WTC11 (cell line): ENCODE measurements around the gene PGAP3.

Experiments
- ATF2 ChIP-seq: sonication (generic); formaldehyde crosslinking; IDR thresholded peaks from 2 replicates; pipeline ENCODE4 v1.8.1; 2022; ENCODE audit warnings: low read depth, missing genetic modification reagents, borderline replicate concordance
- CTCF ChIP-seq: fragments of 200-600 bp; IDR thresholded peaks from 2 replicates; pipeline ENCODE4 v1.8.0; 2022; ENCODE audit warnings: antibody characterized with exemption
- E2F4 ChIP-seq: sonication (generic); formaldehyde crosslinking; IDR thresholded peaks from 2 replicates; pipeline ENCODE4 v1.8.1; 2022; ENCODE audit warnings: low read depth, mild to moderate bottlenecking, moderate library complexity, missing genetic modification reagents, borderline replicate concordance
- GABPB1 ChIP-seq: sonication (generic); formaldehyde crosslinking; IDR thresholded peaks from 2 replicates; pipeline ENCODE4 v1.8.1; 2023; ENCODE audit warnings: mild to moderate bottlenecking, missing genetic modification reagents
- SP1 ChIP-seq: sonication (generic); formaldehyde crosslinking; conservative IDR thresholded peaks from 2 replicates; pipeline ENCODE4 v1.8.1; 2022; ENCODE audit warnings: missing genetic modification reagents
- ZNF219 ChIP-seq: sonication (generic); formaldehyde crosslinking; IDR thresholded peaks from 2 replicates; pipeline ENCODE4 v1.8.0; 2023; ENCODE audit warnings: missing genetic modification reagents, mild to moderate bottlenecking, borderline replicate concordance

- TF ChIP-seq E2F4 (CRISPR knock-in tag) = no peak
- no peak for TF ChIP-seq CTCF
- TF ChIP-seq SP1 = no peak
- no peak for TF ChIP-seq GABPB1
- TF ChIP-seq ATF2 (CRISPR knock-in tag) = no peak
- TF ChIP-seq ZNF219 (CRISPR knock-in tag) = no peak
Measured at GRCh38 chr17:39729280-39729851, 41.5 kb upstream of the PGAP3 start.
